ENCODE data around the gene GPR151. TPM values are rescaled to one million over a fixed set of nuclear protein-coding genes. Genes with fewer than 3 reads are reported as not detected.

GPR151 gene
- total RNA-seq, 1 donor from 2014 or later: not detected

Other genes with a start within 250 kb of the GPR151 start
- gene POU4F3, start 177.4 kb downstream of the GPR151 start, total RNA-seq: not detected
- gene TCERG1, start 68.9 kb downstream of the GPR151 start, total RNA-seq: 55.0 TPM